K562 (cell line): ENCODE measurements around the gene CCDC148. TPM values are rescaled to one million over a fixed set of nuclear protein-coding genes. Genes with fewer than 3 reads are reported as not detected.

Source experiments
- ATAC-seq: fragments of 200-7000 bp; cut with Tn5 transposase; 3 replicates; pipeline ENCODE4 v1.9.1; 2020; ENCODE audit warnings: moderate library complexity
- BruUV-seq: library from RNA; stranded (reverse); fragments of 400-500 nt; replicated peaks from 2 replicates; lab custom pipeline; 2021; lab: Mats Ljungman, UMichigan
- CTCF ChIA-PET: fragments of 300-600 bp; formaldehyde crosslinking; extraction: SDS; loops from one replicate; lab custom pipeline; 2021; ENCODE audit warnings: low intra/inter-chr PET ratio; lab: Yijun Ruan, JAX
- POLR2A ChIA-PET: fragments of 300-600, 350-650 bp; sonication (Branson Sonifier 250); formaldehyde crosslinking; extraction: SDS; loops from one replicate; lab custom pipeline; 2021; ENCODE audit warnings: antibody characterized with exemption, inconsistent platforms; lab: Yijun Ruan, JAX
- DNase-seq, 4 experiments: peaks; one replicate each; pipeline versions ENCODE4 v3.0.0 to v3.0.0-alpha.2; 2011 to 2018; ENCODE audit warnings: low spot score in 3 of 4, mixed read lengths in 3 of 4; ENCODE audit errors: extremely low read depth in 1 of 4
- FAIRE-seq: peaks from 2 replicates; lab custom pipeline; 2011; peaks lifted over from hg19 to GRCh38; lab: Jason Lieb, UNC
- H2AFZ ChIP-seq: 2 replicates; pipeline ENCODE4 v1.6.0; 2011; ENCODE audit warnings: low read depth, low read length, control low read depth, inconsistent platforms
- H3K27ac ChIP-seq: fragments of 200-600 bp; 3 replicates; pipeline ENCODE4 v1.8.0; 2011; ENCODE audit warnings: low read depth, mild to moderate bottlenecking, control low read depth, inconsistent platforms, low read length, moderate library complexity, mixed read lengths; ENCODE audit errors: extremely low read depth
- H3K27me3 ChIP-seq, 2 experiments: fragments of 300-600 bp in 1 of 2; 2 replicates in 1 of 2; 3 replicates in 1 of 2; pipeline versions ENCODE4 v1.6.0 to v1.8.0; 2011; ENCODE audit warnings: inconsistent platforms in 2 of 2, low read length in 2 of 2, mild to moderate bottlenecking in 1 of 2, mixed read lengths in 1 of 2, moderate library complexity in 1 of 2; ENCODE audit not compliant: control insufficient read depth in 2 of 2, insufficient read depth in 2 of 2
- H3K36me3 ChIP-seq: fragments of 300-600 bp; 3 replicates; pipeline ENCODE4 v1.8.0; 2011; ENCODE audit warnings: mild to moderate bottlenecking, low read length, inconsistent platforms; ENCODE audit not compliant: control insufficient read depth, insufficient read depth
- H3K4me1 ChIP-seq, 2 experiments: fragments of 200-600 bp in 1 of 2; replicated peaks in 1 of 2; 2 replicates in 1 of 2; 3 replicates in 1 of 2; pipeline versions ENCODE4 v1.5.1 to v1.8.0; 2011; ENCODE audit warnings: inconsistent platforms in 2 of 2, low read length in 2 of 2, mild to moderate bottlenecking in 1 of 2, mixed read lengths in 1 of 2, moderate library complexity in 1 of 2; ENCODE audit not compliant: control insufficient read depth in 2 of 2, insufficient read depth in 2 of 2
- H3K4me2 ChIP-seq: 2 replicates; pipeline ENCODE4 v1.6.1; 2011; ENCODE audit warnings: low read length, control low read depth, inconsistent platforms, mixed read lengths; ENCODE audit not compliant: insufficient read depth
- H3K4me3 ChIP-seq: fragments of 200-600 bp; sonication (generic), shearing (Covaris generic); 2 replicates; pipeline ENCODE4 v1.5.1; 2016; ENCODE audit warnings: control low read depth, inconsistent platforms
- H3K79me2 ChIP-seq: fragments of 200-600 bp; 3 replicates; pipeline ENCODE4 v1.8.0; 2011; ENCODE audit warnings: low read length, inconsistent platforms; ENCODE audit not compliant: control insufficient read depth, insufficient read depth
- H3K9ac ChIP-seq, 2 experiments: 2 replicates each; pipeline versions ENCODE4 v1.6.0 to v1.6.1; 2011; ENCODE audit warnings: low read depth in 2 of 2, low read length in 2 of 2, control low read depth in 1 of 2, inconsistent platforms in 1 of 2, mild to moderate bottlenecking in 1 of 2, mixed read lengths in 1 of 2; ENCODE audit not compliant: insufficient read depth in 1 of 2
- H3K9me1 ChIP-seq: one replicate; pipeline ENCODE4 v1.6.0; 2011; ENCODE audit warnings: inconsistent platforms, mild to moderate bottlenecking, low read length, moderate library complexity; ENCODE audit not compliant: control insufficient read depth, insufficient read depth
- H3K9me3 ChIP-seq: replicated peaks from 2 replicates; pipeline ENCODE4 v1.5.1; 2011; ENCODE audit warnings: low read depth, low read length, inconsistent platforms; ENCODE audit not compliant: control insufficient read depth, insufficient read depth
- H4K20me1 ChIP-seq: replicated peaks from 2 replicates; pipeline ENCODE4 v1.6.1; 2011; ENCODE audit warnings: low read length, inconsistent platforms, mixed read lengths; ENCODE audit not compliant: control insufficient read depth, insufficient read depth
- MYC ChIP-seq, 2 experiments: fragments of 250-450 bp in 1 of 2; sonication (Bioruptor Pico) in 1 of 2; IDR thresholded peaks; 2 replicates each; pipeline versions ENCODE4 v1.5.1 to v1.6.1; 2012 to 2021; ENCODE audit warnings: low read depth in 2 of 2, borderline replicate concordance in 1 of 2, improper control_type of control experiment in 1 of 2, low read length in 1 of 2, mild to moderate bottlenecking in 1 of 2, moderate library complexity in 1 of 2
- NFIC ChIP-seq: fragments of 450-650 bp; IDR thresholded peaks from 2 replicates; pipeline ENCODE4 v1.6.1; 2017; ENCODE audit warnings: mild to moderate bottlenecking, inconsistent platforms
- SAP30 ChIP-seq: fragments of 200-600 bp; sonication (generic); IDR thresholded peaks from 2 replicates; pipeline ENCODE4 v1.6.1; 2012; ENCODE audit warnings: borderline replicate concordance, low read depth, mild to moderate bottlenecking, moderate library complexity, low read length, control low read depth, inconsistent platforms; ENCODE audit not compliant: insufficient read depth, poor library complexity, severe bottlenecking
- WGBS: fragments of 100-300 bp; shearing (Covaris generic); methylation state at CpG from one replicate; pipeline ENCODE4 v1.1.6; 2016; ENCODE audit warnings: low coverage, mixed read lengths; ENCODE audit not compliant: insufficient coverage; ENCODE audit errors: missing lambda C conversion rate; 5-methylcytosine and 5-hydroxymethylcytosine counted together
- in situ Hi-C: fragments of 300-500 bp; cut with MboI; formaldehyde crosslinking; loops from 4 replicates; pipeline ENCODE4 v1.15.0; 2018; ENCODE audit warnings: inconsistent platforms, mixed read lengths
- intact Hi-C: fragments of 100-400 bp; cut with micrococcal nuclease; formaldehyde crosslinking; loops from 2 replicates; pipeline ENCODE4 v1.14.2; 2022
- polyA plus RNA-seq, 8 experiments: library from polyadenylated mRNA; depleted of rRNA in 4 of 8; stranded (reverse) in 5 of 8; unstranded in 3 of 8; fragments of >200 nt; fragmentation: Nextera tagmentation in 2 of 8; fragmentation: Illumina TruSeq in 1 of 8; extraction: Ambion mirVana in 2 of 8; extraction: Trizol in 1 of 8; gene quantifications; 2 replicates each; pipeline versions ENCODE4 v1.2.1 to v1.2.3, GENCODE V29; 2011 to 2014; ENCODE audit warnings: inconsistent platforms in 1 of 8, missing spikeins in 1 of 8
- total RNA-seq, 7 experiments: library from RNA; depleted of rRNA in 6 of 7; stranded (reverse); fragments of >200 nt in 6 of 7; fragmentation: Illumina TruSeq in 2 of 7; extraction: Trizol in 2 of 7; gene quantifications; 2 replicates each; pipeline versions ENCODE4 v1.2.1 to v1.2.3, GENCODE V29; 2011 to 2021; ENCODE audit warnings: low replicate concordance in 1 of 7

CCDC148 gene
- total and polyA plus RNA-seq, 9 of the 15 experiments (the other 6 are each of a cell fraction or from before 2014, with no cell fraction given): 0.10 to 1.4 (median 0.65) TPM

DNA sequence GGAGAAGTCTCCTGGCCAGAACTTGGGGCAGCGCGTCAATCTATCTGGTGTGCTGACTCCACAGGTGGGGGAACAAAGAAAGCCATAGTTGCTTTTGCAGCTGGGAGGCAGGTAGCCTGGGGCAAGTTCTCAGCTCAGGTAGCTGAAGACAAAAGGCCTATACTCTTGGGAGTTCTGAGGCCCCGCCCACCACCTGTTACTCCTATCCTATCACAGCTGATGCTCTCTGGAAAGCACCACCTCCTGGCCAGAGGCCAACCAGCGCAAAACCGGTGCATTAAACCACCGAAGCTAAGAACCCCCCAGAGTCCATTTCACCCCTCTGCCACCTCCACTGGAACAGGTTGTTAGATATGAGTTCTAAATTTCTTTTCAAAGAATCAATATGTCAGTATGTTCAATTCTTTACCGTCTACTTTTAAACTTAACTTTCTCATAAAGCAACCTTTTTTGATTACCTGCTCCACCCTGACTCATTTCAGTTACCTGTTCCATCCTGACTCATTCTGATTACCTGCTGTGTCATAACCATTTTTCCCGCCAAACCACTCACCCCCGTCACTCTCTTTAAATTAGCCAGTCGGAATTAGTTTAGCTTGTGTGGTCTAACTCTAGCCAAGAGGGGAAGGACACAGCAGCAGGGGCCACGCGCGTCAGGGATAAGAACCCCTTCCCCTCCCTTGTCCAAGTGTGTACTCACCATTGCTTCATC, 311.5 kb downstream of the CCDC148 start:
- H3K9ac ChIP-seq: no peak overlapping the region
- no peaks in the 10 kb centered on the region for H3K79me2 ChIP-seq
- no peaks in the 10 kb centered on the region for H4K20me1 ChIP-seq
- BruUV-seq: no TSS peak
- no peak overlapping the region for H2AFZ ChIP-seq
- H3K4me2 ChIP-seq: no peak overlapping the region
- peaks cover 0 to 4% of the 10 kb centered on the region in 2 experiments; a peak in 3 of 5 replicates for H3K4me1 ChIP-seq
- H3K36me3 ChIP-seq: no peaks in the 10 kb centered on the region
- DNase-seq (peak in 2 of 4 experiments; percentile 16 to 31), FAIRE-seq (no peak), ATAC-seq (peak; percentile 77)
- H3K27ac ChIP-seq: no peak overlapping the region
- H3K4me3 ChIP-seq: no peak overlapping the region
- no peaks in the 10 kb centered on the region for H3K9me3 ChIP-seq
- 42% methylated on average over 13 of the region's 13 CpGs for WGBS
- H3K27me3 ChIP-seq: no peaks in the 10 kb centered on the region
- in situ Hi-C loops: no loop called here
- no peaks in the 10 kb centered on the region for H3K9me1 ChIP-seq
- CTCF ChIA-PET: interaction anchor here (0.5 kb wide), 1 partner anchor 653 kb away, joined by 3 read pairs; no protein-coding TSS in a partner anchor
- TF ChIP-seq NFIC (peak; percentile 70), MYC (IDR thresholded peaks at IDR 0.05; ENCODE audit: low read depth, low read length) (no peak), MYC (CRISPR knock-in tag; IDR thresholded peaks at IDR 0.05; ENCODE audit: borderline replicate concordance, low read depth) (no peak), SAP30 (no peak)
- TF ChIP-seq, all 486 proteins: peak for 1
- intact Hi-C loops: no loop called here
- POLR2A ChIA-PET: interaction anchor here (0.6 kb wide), 1 partner anchor 13 kb away, joined by 3 read pairs; no protein-coding TSS in a partner anchor
